Measurements from ENCODE around the gene NANOS2. TPM values are rescaled to one million over a fixed set of nuclear protein-coding genes. Genes with fewer than 3 reads are reported as not detected.
"Not testable (repeated sequence)": the region's sequence is repeated elsewhere in the genome, so short reads cannot be mapped to it uniquely, and the experiment has no call there.

The NANOS2 gene
- total RNA-seq, 4 donors from 2014 or later, result not detected

DNA sequence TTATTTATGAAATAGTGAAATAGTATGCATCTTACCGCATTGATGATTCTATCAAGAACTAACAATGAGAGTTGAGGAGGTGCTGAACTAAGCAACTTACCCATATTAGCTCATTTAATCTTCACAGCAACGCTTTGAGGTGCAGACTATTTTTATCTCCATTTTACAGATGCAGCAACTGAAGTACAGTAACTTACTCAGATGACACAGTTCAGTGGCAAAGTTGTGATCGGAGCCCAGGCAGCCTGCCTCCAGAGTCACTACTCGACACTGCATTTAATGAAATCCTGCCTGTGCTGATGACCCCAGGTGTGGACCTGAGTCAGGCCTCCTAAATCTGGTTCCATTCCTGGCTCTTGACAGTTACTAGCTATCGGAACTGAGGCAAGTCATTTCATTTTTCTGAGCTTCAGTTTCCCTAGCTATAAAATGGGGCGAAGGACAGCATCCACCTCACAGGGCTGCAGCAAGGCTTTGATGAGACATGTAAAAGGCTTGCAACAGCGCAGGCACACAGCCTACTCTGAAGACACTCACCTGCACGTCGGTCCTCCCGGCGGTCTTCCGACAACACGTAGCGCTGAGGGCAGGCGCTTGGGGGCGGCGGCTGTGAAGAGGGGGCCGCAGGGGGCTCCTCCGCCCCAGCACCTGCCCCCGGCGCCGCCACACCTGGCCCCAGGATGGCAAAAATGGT, 13.7 kb downstream of the NANOS2 start:
- Histone ChIP-seq H3K4me1 (peaks cover 24% of the 10 kb centered on the region), H3K9me3 (no peaks in the 10 kb centered on the region), H3K4me3 (peak overlapping the region; percentile 72), H3K27me3 (no peaks in the 10 kb centered on the region), H3K36me3 (peaks cover 30% of the 10 kb centered on the region), H3K27ac (no peak overlapping the region)
- no peak for DNase-seq (ENCODE audit: low spot score in 2 of 2)
- WGBS, result 62% methylated on average over 15 of the region's 22 CpGs
- no peak for TF ChIP-seq POLR2A (IDR thresholded peaks at IDR 0.05)
- TF ChIP-seq EP300 (IDR thresholded peaks at IDR 0.05), result no peak
- TF ChIP-seq, protein P1, sequence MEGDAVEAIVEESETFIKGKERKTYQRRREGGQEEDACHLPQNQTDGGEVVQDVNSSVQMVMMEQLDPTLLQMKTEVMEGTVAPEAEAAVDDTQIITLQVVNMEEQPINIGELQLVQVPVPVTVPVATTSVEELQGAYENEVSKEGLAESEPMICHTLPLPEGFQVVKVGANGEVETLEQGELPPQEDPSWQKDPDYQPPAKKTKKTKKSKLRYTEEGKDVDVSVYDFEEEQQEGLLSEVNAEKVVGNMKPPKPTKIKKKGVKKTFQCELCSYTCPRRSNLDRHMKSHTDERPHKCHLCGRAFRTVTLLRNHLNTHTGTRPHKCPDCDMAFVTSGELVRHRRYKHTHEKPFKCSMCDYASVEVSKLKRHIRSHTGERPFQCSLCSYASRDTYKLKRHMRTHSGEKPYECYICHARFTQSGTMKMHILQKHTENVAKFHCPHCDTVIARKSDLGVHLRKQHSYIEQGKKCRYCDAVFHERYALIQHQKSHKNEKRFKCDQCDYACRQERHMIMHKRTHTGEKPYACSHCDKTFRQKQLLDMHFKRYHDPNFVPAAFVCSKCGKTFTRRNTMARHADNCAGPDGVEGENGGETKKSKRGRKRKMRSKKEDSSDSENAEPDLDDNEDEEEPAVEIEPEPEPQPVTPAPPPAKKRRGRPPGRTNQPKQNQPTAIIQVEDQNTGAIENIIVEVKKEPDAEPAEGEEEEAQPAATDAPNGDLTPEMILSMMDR (IDR thresholded peaks at IDR 0.05), result no peak
- no peak for TF ChIP-seq POLR2AphosphoS5 (IDR thresholded peaks at IDR 0.05)

GRCh38 chr19:45899919-45900589, 14.5 kb downstream of the NANOS2 start:
- WGBS, result 95% methylated on average over 4 of the region's 4 CpGs
- Histone ChIP-seq H3K9me3 (no peaks in the 10 kb centered on the region), H3K36me3 (peaks cover 38% of the 10 kb centered on the region), H3K27ac (no peak overlapping the region), H3K4me3 (no peak overlapping the region), H3K4me1 (peaks cover 24% of the 10 kb centered on the region), H3K27me3 (no peaks in the 10 kb centered on the region)
- TF ChIP-seq, protein P1 (IDR thresholded peaks at IDR 0.05), result no peak
- TF ChIP-seq POLR2AphosphoS5 (IDR thresholded peaks at IDR 0.05) (no peak), POLR2A (IDR thresholded peaks at IDR 0.05) (no peak), EP300 (IDR thresholded peaks at IDR 0.05) (no peak)
- no peak for DNase-seq (ENCODE audit: low spot score in 2 of 2)

DNA sequence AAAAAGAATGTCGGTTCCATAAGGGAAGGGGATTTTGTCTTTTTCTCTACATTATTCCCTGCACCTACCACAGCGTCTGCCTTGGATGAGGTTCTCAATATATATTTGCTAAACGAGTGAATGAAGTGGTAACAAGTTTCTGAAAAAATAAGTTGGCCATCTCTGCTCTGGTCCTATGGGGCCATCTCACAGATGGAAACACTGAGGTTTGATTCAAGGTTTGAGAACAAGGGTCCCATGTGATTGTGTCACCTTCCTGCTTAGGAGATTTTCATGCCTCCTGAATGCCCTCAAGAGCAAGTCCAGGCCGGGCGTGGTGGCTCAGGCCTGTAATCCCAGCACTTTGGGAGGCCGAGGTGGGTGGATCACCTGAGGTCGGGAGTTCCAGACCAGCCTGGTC, 15.3 kb downstream of the NANOS2 start:
- Histone ChIP-seq H3K4me3 (no peak overlapping the region), H3K27ac (no peak overlapping the region), H3K4me1 (peaks cover 24% of the 10 kb centered on the region), H3K9me3 (no peaks in the 10 kb centered on the region), H3K27me3 (no peaks in the 10 kb centered on the region), H3K36me3 (peaks cover 41% of the 10 kb centered on the region)
- 91% methylated on average over 7 of the region's 7 CpGs for WGBS
- no peak for DNase-seq (ENCODE audit: low spot score in 2 of 2)
- no peak for TF ChIP-seq POLR2AphosphoS5 (IDR thresholded peaks at IDR 0.05)
- TF ChIP-seq EP300 (IDR thresholded peaks at IDR 0.05), result no peak

- WGBS, result 88% methylated on average over 8 of the region's 8 CpGs
- peaks cover 18% of the 10 kb centered on the region for H3K4me1 ChIP-seq
- H3K27me3 ChIP-seq, result no peaks in the 10 kb centered on the region
- no peak for DNase-seq (ENCODE audit: low spot score in 2 of 2)
- H3K4me3 ChIP-seq, result no peak overlapping the region
- H3K9me3 ChIP-seq, result no peaks in the 10 kb centered on the region
- peaks cover 41% of the 10 kb centered on the region for H3K36me3 ChIP-seq
- no peak overlapping the region for H3K27ac ChIP-seq
- no peak for TF ChIP-seq EP300 (IDR thresholded peaks at IDR 0.05)
- TF ChIP-seq POLR2A (IDR thresholded peaks at IDR 0.05), result no peak
- TF ChIP-seq POLR2AphosphoS5 (IDR thresholded peaks at IDR 0.05), result no peak
- TF ChIP-seq, protein P1 (IDR thresholded peaks at IDR 0.05), result no peak
Observed at GRCh38 chr19:45897261-45897812, 17.2 kb downstream of the NANOS2 start.

DNA sequence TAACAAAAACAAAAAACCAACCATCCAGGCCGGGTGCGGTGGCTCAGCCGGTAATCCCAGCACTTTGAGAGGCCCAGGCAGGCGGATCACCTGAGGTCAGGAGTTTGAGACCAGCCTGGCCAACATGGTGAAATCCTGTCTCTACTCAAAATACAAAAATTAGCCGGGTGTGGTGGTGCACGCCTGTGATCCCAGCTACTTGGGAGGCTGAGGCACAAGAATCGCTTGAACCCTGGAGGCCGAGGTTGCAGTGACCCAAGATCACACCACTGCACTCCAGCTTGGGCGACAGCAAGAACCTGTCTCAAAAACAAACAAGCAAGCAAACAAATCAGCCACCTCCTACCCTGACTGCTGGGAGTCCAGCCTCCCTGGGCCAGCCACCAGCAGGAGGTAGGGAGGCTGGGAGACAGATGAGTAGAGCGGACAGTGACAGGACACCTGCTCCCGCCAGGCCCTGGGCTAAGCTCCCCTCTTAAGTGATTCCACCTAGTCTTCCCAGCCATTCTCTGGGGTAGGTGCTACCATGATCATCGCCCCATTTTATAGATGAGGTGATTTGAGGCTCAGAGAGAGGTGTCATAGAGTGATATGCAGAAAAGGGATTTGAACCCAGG, 18.5 kb downstream of the NANOS2 start:
- WGBS, result 94% methylated on average over 12 of the region's 12 CpGs
- peaks cover 45% of the 10 kb centered on the region for H3K36me3 ChIP-seq
- not testable (repeated sequence) for DNase-seq (ENCODE audit: low spot score in 2 of 2)

GRCh38 chr19:45895519-45895972, 19.0 kb downstream of the NANOS2 start:
- Histone ChIP-seq H3K4me1 (peaks cover 3% of the 10 kb centered on the region), H3K27ac (no peak overlapping the region), H3K27me3 (no peaks in the 10 kb centered on the region), H3K4me3 (no peak overlapping the region), H3K9me3 (no peaks in the 10 kb centered on the region), H3K36me3 (peaks cover 50% of the 10 kb centered on the region)
- WGBS, result 83% methylated on average over 9 of the region's 9 CpGs
- TF ChIP-seq POLR2AphosphoS5 (IDR thresholded peaks at IDR 0.05), result no peak
- no peak for TF ChIP-seq EP300 (IDR thresholded peaks at IDR 0.05)
- no peak for TF ChIP-seq POLR2A (IDR thresholded peaks at IDR 0.05)
- TF ChIP-seq, protein P1 (IDR thresholded peaks at IDR 0.05), result no peak
- DNase-seq (ENCODE audit: low spot score in 2 of 2), result no peak

More for the DNA sequence above, 18.5 kb downstream of the NANOS2 start:
- not testable (repeated sequence) for H3K4me3 ChIP-seq, H3K27ac ChIP-seq, H3K9me3 ChIP-seq, H3K27me3 ChIP-seq, H3K4me1 ChIP-seq

Data from suprapubic skin (tissue), 4 donors.